Erythroblast (primary cell): Measurements from ENCODE around the gene QKI.

Source experiments
- GATA1 ChIP-seq: IDR thresholded peaks from 2 replicates; pipeline ENCODE4 v1.6.1; 2011; ENCODE audit warnings: low read depth, mild to moderate bottlenecking, control low read depth, low read length, moderate library complexity
- POLR2A ChIP-seq: IDR thresholded peaks from 2 replicates; pipeline ENCODE4 v1.6.1; 2011; ENCODE audit warnings: mild to moderate bottlenecking, low read length

DNA sequence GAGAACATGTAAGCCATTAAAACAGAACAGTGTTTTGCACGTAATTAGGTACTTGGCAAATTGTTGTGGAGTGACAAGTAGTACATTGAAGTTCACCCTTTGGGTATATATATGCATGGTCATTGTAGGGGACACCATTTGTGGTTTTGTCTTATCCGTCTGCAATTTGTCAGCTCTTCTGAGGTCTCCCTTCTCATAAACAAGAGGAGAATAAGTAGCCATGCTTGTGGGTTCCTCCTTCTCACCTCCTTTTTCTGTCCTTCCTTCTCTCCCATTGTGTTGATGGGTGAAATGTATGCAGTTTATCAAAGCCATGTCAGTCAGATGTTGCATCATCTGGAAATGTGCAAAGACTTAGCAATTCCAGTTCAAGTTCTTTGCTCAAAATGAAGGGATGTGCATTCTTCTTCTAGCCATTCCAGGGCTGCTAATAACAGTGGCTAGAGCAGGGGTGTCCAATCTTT lies 70.9 kb downstream of the QKI start:
- TF ChIP-seq POLR2A = no peak
- no peak for TF ChIP-seq GATA1
